ENCODE results near the gene MIX23. TPM values are rescaled to one million over a fixed set of nuclear protein-coding genes. Genes with fewer than 3 reads are reported as not detected.

MIX23 gene
- total RNA-seq, 1 experiment from 2014 or later: 76.2 TPM

DNA sequence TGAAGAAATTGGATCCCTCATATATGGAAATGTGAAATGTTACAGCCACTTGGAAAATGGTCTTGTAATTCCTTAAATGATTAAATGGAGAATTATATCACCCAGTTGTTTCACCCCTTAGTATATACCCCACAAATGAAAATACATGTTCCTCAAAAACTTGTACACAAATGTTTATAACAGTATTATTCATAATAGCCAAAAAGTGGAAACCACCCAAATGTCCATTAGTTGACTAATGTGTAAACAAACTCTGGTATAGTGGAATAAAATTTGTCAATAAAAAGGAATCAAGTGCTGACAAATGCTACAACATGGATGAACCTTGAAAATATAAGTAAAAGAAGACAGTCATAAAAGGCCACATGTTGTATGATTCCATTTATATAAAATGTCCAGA lies 13.5 kb upstream of the MIX23 start:
- POLR2A ChIA-PET: no interaction called here
- H3K9me3 ChIP-seq (ENCODE audit: control insufficient read depth in 1 of 2, insufficient read depth in 1 of 2, low read depth in 1 of 2, low read length in 2 of 2): no peaks in the 10 kb centered on the region
- H3K4me3 ChIP-seq (replicated peaks in 1 of 2; ENCODE audit: low read depth in 1 of 2, low read length in 2 of 2): no peak overlapping the region
- no peak overlapping the region for H2AFZ ChIP-seq (ENCODE audit: low read depth, low read length, poor library complexity, severe bottlenecking)
- TF ChIP-seq YY1 (IDR thresholded peaks at IDR 0.05; ENCODE audit: extremely low read depth, insufficient replicate concordance, low read depth, low read length): no peak
- no peak for TF ChIP-seq FOSL1 (IDR thresholded peaks at IDR 0.05; ENCODE audit: low read depth)
- TF ChIP-seq POLR2A (IDR thresholded peaks at IDR 0.05; ENCODE audit: borderline replicate concordance, extremely low read depth, insufficient read depth, insufficient read length): no peak
- no peak for TF ChIP-seq CBX3 (IDR thresholded peaks at IDR 0.05; ENCODE audit: low read depth)
- TF ChIP-seq JUND (IDR thresholded peaks at IDR 0.05): no peak
- TF ChIP-seq, protein P1, sequence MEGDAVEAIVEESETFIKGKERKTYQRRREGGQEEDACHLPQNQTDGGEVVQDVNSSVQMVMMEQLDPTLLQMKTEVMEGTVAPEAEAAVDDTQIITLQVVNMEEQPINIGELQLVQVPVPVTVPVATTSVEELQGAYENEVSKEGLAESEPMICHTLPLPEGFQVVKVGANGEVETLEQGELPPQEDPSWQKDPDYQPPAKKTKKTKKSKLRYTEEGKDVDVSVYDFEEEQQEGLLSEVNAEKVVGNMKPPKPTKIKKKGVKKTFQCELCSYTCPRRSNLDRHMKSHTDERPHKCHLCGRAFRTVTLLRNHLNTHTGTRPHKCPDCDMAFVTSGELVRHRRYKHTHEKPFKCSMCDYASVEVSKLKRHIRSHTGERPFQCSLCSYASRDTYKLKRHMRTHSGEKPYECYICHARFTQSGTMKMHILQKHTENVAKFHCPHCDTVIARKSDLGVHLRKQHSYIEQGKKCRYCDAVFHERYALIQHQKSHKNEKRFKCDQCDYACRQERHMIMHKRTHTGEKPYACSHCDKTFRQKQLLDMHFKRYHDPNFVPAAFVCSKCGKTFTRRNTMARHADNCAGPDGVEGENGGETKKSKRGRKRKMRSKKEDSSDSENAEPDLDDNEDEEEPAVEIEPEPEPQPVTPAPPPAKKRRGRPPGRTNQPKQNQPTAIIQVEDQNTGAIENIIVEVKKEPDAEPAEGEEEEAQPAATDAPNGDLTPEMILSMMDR (IDR thresholded peaks at IDR 0.05 in 2 of 3, conservative IDR thresholded peaks at IDR 0.05 in 1 of 3; ENCODE audit: borderline replicate concordance in 1 of 3, insufficient read depth in 1 of 3, low read depth in 2 of 3, low read length in 2 of 3): no peak
- TF ChIP-seq ZNF274 (IDR thresholded peaks at IDR 0.05; ENCODE audit: low read depth, low read length): no peak
- no peak for TF ChIP-seq SRF (IDR thresholded peaks at IDR 0.05; ENCODE audit: low read depth)
- peaks cover 36% of the 10 kb centered on the region for H3K79me2 ChIP-seq (ENCODE audit: insufficient read depth, low read length)
- BruUV-seq (replicated peaks): no TSS peak
- H3K27ac ChIP-seq (ENCODE audit: low read depth, low read length): no peak overlapping the region
- peaks cover 0 to 12% of the 10 kb centered on the region in 2 experiments; a peak in 3 of 4 replicates for H3K36me3 ChIP-seq (ENCODE audit: control insufficient read depth in 1 of 2, insufficient read depth in 2 of 2, low read length in 2 of 2)
- RAD21 ChIA-PET (ENCODE audit: low non-redundant PET in 1 of 2, low total read pairs in 2 of 2, uncharacterized antibody in 2 of 2, unreplicated experiment in 2 of 2): no interaction called here
- H3K27me3 ChIP-seq (ENCODE audit: insufficient read depth, low read length): no peaks in the 10 kb centered on the region
- intact Hi-C loops (cut with micrococcal nuclease): loop anchor here (5.0 kb wide), 1 partner anchor 861 kb away; no protein-coding TSS in a partner anchor
- CTCF ChIA-PET: no interaction called here
- H3K4me2 ChIP-seq (ENCODE audit: low read length): no peak overlapping the region
- no peak for DNase-seq (ENCODE audit: low read depth, low spot score)
- no peaks in the 10 kb centered on the region; the same call in 1 of the 2 replicates for H4K20me1 ChIP-seq (ENCODE audit: insufficient read depth)
- ATAC-seq: no peak
- peaks cover 0 to 4% of the 10 kb centered on the region in 2 experiments; a peak in 1 of 4 replicates for H3K4me1 ChIP-seq (ENCODE audit: control insufficient read depth in 1 of 2, insufficient read depth in 2 of 2, low read length in 2 of 2)
- no peaks in the 10 kb centered on the region for H3K9me2 ChIP-seq (ENCODE audit: insufficient read depth)
- H3K9ac ChIP-seq (ENCODE audit: low read length): no peak overlapping the region

DNA sequence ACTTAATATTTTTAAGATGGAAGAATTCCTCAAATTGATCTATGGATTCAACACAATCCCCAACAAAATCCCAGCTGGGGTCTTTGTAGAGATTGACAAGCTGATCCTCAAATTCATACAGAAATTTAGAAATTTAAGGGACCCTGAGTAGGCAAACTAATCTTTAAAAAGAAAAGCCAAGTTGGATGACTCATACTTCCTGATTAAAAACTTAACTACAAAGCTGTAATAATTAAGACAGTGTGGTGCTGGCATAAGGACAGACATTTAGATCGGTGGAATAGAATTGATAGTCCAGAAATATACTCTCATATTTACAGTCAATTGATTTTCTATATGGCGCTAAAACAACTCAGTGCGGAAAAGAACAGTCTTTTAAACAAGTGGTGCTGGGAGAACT lies 12.6 kb upstream of the MIX23 start:
- Histone ChIP-seq H3K9me2 (ENCODE audit: insufficient read depth) (no peaks in the 10 kb centered on the region), H2AFZ (ENCODE audit: low read depth, low read length, poor library complexity, severe bottlenecking) (no peak overlapping the region), H3K9ac (ENCODE audit: low read length) (no peak overlapping the region), H3K27ac (ENCODE audit: low read depth, low read length) (no peak overlapping the region), H3K36me3 (ENCODE audit: control insufficient read depth in 1 of 2, insufficient read depth in 2 of 2, low read length in 2 of 2) (peaks cover 0 to 12% of the 10 kb centered on the region in 2 experiments; a peak in 3 of 4 replicates), H3K79me2 (ENCODE audit: insufficient read depth, low read length) (peaks cover 33% of the 10 kb centered on the region), H3K4me1 (ENCODE audit: control insufficient read depth in 1 of 2, insufficient read depth in 2 of 2, low read length in 2 of 2) (peaks cover 0 to 4% of the 10 kb centered on the region in 2 experiments; a peak in 1 of 4 replicates), H4K20me1 (ENCODE audit: insufficient read depth) (no peaks in the 10 kb centered on the region), H3K27me3 (ENCODE audit: insufficient read depth, low read length) (no peaks in the 10 kb centered on the region), H3K4me2 (ENCODE audit: low read length) (no peak overlapping the region), H3K9me3 (ENCODE audit: control insufficient read depth in 1 of 2, insufficient read depth in 1 of 2, low read depth in 1 of 2, low read length in 2 of 2) (no peaks in the 10 kb centered on the region), H3K4me3 (replicated peaks in 1 of 2; ENCODE audit: low read depth in 1 of 2, low read length in 2 of 2) (no peak overlapping the region)
- ATAC-seq (no peak), DNase-seq (ENCODE audit: low read depth, low spot score) (no peak)
- no TSS peak for BruUV-seq (replicated peaks)
- intact Hi-C loops (cut with micrococcal nuclease): loop anchor here (5.0 kb wide), 1 partner anchor 862 kb away; no protein-coding TSS in a partner anchor
- CTCF ChIA-PET: no interaction called here
- TF ChIP-seq, protein P2, sequence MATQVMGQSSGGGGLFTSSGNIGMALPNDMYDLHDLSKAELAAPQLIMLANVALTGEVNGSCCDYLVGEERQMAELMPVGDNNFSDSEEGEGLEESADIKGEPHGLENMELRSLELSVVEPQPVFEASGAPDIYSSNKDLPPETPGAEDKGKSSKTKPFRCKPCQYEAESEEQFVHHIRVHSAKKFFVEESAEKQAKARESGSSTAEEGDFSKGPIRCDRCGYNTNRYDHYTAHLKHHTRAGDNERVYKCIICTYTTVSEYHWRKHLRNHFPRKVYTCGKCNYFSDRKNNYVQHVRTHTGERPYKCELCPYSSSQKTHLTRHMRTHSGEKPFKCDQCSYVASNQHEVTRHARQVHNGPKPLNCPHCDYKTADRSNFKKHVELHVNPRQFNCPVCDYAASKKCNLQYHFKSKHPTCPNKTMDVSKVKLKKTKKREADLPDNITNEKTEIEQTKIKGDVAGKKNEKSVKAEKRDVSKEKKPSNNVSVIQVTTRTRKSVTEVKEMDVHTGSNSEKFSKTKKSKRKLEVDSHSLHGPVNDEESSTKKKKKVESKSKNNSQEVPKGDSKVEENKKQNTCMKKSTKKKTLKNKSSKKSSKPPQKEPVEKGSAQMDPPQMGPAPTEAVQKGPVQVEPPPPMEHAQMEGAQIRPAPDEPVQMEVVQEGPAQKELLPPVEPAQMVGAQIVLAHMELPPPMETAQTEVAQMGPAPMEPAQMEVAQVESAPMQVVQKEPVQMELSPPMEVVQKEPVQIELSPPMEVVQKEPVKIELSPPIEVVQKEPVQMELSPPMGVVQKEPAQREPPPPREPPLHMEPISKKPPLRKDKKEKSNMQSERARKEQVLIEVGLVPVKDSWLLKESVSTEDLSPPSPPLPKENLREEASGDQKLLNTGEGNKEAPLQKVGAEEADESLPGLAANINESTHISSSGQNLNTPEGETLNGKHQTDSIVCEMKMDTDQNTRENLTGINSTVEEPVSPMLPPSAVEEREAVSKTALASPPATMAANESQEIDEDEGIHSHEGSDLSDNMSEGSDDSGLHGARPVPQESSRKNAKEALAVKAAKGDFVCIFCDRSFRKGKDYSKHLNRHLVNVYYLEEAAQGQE (IDR thresholded peaks at IDR 0.05; ENCODE audit: low read depth): no peak
- no peak for TF ChIP-seq SP1 (IDR thresholded peaks at IDR 0.05; ENCODE audit: low read depth)
- no peak for TF ChIP-seq FOSL1 (IDR thresholded peaks at IDR 0.05; ENCODE audit: low read depth)
- TF ChIP-seq, protein P3, sequence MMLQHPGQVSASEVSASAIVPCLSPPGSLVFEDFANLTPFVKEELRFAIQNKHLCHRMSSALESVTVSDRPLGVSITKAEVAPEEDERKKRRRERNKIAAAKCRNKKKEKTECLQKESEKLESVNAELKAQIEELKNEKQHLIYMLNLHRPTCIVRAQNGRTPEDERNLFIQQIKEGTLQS (IDR thresholded peaks at IDR 0.05): no peak
- no peak for TF ChIP-seq CBX3 (IDR thresholded peaks at IDR 0.05; ENCODE audit: low read depth)
- no peak for TF ChIP-seq EZH2phosphoT487 (IDR thresholded peaks at IDR 0.05; ENCODE audit: borderline replicate concordance)
- POLR2A ChIA-PET: no interaction called here
- RAD21 ChIA-PET (ENCODE audit: low non-redundant PET in 1 of 2, low total read pairs in 2 of 2, uncharacterized antibody in 2 of 2, unreplicated experiment in 2 of 2): no interaction called here

Measured in HCT116 (cell line).